ENCODE results near the gene ATP11C. TPM values are rescaled to one million over a fixed set of nuclear protein-coding genes. Genes with fewer than 3 reads are reported as not detected.
A peak's percentile ranks its signal among the peaks of the same experiment; 100 is the strongest.

The ATP11C gene
- total and polyA plus RNA-seq, 2 experiments from 2014 or later, result 44.0 to 90.7 TPM

DNA sequence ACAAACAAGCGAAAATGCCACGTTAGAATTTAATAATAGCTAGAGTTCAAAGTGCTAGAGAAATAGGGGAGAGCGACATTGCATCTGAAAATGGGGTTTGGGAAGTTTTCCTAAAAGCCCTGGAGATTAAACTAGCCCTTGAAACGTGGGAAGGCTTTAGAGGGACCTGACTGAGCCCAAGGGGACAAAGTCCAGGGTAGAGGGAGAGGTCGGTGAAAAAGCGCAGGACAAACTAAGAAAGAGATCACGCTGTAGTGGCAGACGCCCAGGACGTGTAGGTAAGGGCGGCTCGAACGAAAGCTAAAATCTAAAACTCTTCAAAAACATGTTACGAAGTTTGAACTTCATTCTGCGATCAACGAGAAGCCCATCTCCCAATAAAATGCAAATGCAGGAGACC, 1.1 kb upstream of the ATP11C start:
- Mint-ChIP-seq H3K36me3 (ENCODE audit: low read depth) (no peaks in the 10 kb centered on the region), H3K4me1 (peaks cover 29% of the 10 kb centered on the region), H3K9me3 (no peaks in the 10 kb centered on the region), H3K27ac (peak overlapping the region; percentile 77), H3K4me3 (peak overlapping the region; percentile 83), H3K27me3 (ENCODE audit: insufficient read depth, low read depth, poor library complexity) (peaks cover 6% of the 10 kb centered on the region)
- no peaks in the 10 kb centered on the region for H3K36me3 ChIP-seq (ENCODE audit: insufficient read depth)
- DNase-seq (ENCODE audit: low spot score) (no peak), ATAC-seq (no peak)
- 0 out of 2 replicates have a peak, but pooled peaks cover 4% of the 10 kb centered on the region for H4K20me1 ChIP-seq (replicated peaks; ENCODE audit: insufficient read depth)
- H3K79me2 ChIP-seq (replicated peaks; ENCODE audit: insufficient read depth), result peaks cover 25% of the 10 kb centered on the region
- peaks cover 23% of the 10 kb centered on the region for H3K4me1 ChIP-seq (ENCODE audit: insufficient read depth)
- peak overlapping the region; percentile 88; the same call in 1 of the 2 replicates for H3K27ac ChIP-seq (ENCODE audit: low read depth)
- H3K4me3 ChIP-seq, result peak overlapping the region; percentile 71
- peaks cover 3% of the 10 kb centered on the region; the same call in 1 of the 2 replicates for H3K27me3 ChIP-seq (ENCODE audit: insufficient read depth)
- no peaks in the 10 kb centered on the region for H3F3A ChIP-seq (replicated peaks; ENCODE audit: low read depth)
- no peak for TF ChIP-seq POLR2AphosphoS5 (IDR thresholded peaks at IDR 0.05; ENCODE audit: low read depth)
- no peak for TF ChIP-seq ZNF114 (CRISPR knock-in tag; IDR thresholded peaks at IDR 0.05)
- TF ChIP-seq EZH2phosphoT487 (IDR thresholded peaks at IDR 0.05; ENCODE audit: unreplicated experiment), result no peak
- TF ChIP-seq, protein P1, sequence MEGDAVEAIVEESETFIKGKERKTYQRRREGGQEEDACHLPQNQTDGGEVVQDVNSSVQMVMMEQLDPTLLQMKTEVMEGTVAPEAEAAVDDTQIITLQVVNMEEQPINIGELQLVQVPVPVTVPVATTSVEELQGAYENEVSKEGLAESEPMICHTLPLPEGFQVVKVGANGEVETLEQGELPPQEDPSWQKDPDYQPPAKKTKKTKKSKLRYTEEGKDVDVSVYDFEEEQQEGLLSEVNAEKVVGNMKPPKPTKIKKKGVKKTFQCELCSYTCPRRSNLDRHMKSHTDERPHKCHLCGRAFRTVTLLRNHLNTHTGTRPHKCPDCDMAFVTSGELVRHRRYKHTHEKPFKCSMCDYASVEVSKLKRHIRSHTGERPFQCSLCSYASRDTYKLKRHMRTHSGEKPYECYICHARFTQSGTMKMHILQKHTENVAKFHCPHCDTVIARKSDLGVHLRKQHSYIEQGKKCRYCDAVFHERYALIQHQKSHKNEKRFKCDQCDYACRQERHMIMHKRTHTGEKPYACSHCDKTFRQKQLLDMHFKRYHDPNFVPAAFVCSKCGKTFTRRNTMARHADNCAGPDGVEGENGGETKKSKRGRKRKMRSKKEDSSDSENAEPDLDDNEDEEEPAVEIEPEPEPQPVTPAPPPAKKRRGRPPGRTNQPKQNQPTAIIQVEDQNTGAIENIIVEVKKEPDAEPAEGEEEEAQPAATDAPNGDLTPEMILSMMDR (conservative IDR thresholded peaks at IDR 0.05; ENCODE audit: low read depth in 2 of 2), result no peak
- no peak for TF ChIP-seq STAT1 (IDR thresholded peaks at IDR 0.05; ENCODE audit: unreplicated experiment)
- no peak for TF ChIP-seq CREB1 (CRISPR knock-in tag; IDR thresholded peaks at IDR 0.05; ENCODE audit: low read depth)
- TF ChIP-seq EZH2 (IDR thresholded peaks at IDR 0.05; ENCODE audit: low read depth, unreplicated experiment), result no peak
- TF ChIP-seq, protein P2, sequence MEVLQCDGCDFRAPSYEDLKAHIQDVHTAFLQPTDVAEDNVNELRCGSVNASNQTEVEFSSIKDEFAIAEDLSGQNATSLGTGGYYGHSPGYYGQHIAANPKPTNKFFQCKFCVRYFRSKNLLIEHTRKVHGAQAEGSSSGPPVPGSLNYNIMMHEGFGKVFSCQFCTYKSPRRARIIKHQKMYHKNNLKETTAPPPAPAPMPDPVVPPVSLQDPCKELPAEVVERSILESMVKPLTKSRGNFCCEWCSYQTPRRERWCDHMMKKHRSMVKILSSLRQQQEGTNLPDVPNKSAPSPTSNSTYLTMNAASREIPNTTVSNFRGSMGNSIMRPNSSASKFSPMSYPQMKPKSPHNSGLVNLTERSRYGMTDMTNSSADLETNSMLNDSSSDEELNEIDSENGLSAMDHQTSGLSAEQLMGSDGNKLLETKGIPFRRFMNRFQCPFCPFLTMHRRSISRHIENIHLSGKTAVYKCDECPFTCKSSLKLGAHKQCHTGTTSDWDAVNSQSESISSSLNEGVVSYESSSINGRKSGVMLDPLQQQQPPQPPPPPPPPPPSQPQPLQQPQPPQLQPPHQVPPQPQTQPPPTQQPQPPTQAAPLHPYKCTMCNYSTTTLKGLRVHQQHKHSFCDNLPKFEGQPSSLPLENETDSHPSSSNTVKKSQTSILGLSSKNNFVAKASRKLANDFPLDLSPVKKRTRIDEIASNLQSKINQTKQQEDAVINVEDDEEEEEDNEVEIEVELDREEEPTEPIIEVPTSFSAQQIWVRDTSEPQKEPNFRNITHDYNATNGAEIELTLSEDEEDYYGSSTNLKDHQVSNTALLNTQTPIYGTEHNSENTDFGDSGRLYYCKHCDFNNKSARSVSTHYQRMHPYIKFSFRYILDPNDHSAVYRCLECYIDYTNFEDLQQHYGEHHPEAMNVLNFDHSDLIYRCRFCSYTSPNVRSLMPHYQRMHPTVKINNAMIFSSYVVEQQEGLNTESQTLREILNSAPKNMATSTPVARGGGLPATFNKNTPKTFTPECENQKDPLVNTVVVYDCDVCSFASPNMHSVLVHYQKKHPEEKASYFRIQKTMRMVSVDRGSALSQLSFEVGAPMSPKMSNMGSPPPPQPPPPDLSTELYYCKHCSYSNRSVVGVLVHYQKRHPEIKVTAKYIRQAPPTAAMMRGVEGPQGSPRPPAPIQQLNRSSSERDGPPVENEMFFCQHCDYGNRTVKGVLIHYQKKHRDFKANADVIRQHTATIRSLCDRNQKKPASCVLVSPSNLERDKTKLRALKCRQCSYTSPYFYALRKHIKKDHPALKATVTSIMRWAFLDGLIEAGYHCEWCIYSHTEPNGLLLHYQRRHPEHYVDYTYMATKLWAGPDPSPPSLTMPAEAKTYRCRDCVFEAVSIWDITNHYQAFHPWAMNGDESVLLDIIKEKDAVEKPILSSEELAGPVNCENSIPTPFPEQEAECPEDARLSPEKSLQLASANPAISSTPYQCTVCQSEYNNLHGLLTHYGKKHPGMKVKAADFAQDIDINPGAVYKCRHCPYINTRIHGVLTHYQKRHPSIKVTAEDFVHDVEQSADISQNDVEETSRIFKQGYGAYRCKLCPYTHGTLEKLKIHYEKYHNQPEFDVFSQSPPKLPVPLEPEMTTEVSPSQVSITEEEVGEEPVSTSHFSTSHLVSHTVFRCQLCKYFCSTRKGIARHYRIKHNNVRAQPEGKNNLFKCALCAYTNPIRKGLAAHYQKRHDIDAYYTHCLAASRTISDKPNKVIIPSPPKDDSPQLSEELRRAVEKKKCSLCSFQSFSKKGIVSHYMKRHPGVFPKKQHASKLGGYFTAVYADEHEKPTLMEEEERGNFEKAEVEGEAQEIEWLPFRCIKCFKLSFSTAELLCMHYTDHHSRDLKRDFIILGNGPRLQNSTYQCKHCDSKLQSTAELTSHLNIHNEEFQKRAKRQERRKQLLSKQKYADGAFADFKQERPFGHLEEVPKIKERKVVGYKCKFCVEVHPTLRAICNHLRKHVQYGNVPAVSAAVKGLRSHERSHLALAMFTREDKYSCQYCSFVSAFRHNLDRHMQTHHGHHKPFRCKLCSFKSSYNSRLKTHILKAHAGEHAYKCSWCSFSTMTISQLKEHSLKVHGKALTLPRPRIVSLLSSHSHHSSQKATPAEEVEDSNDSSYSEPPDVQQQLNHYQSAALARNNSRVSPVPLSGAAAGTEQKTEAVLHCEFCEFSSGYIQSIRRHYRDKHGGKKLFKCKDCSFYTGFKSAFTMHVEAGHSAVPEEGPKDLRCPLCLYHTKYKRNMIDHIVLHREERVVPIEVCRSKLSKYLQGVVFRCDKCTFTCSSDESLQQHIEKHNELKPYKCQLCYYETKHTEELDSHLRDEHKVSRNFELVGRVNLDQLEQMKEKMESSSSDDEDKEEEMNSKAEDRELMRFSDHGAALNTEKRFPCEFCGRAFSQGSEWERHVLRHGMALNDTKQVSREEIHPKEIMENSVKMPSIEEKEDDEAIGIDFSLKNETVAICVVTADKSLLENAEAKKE (CRISPR knock-in tag; IDR thresholded peaks at IDR 0.05), result no peak
- TF ChIP-seq, protein P3, sequence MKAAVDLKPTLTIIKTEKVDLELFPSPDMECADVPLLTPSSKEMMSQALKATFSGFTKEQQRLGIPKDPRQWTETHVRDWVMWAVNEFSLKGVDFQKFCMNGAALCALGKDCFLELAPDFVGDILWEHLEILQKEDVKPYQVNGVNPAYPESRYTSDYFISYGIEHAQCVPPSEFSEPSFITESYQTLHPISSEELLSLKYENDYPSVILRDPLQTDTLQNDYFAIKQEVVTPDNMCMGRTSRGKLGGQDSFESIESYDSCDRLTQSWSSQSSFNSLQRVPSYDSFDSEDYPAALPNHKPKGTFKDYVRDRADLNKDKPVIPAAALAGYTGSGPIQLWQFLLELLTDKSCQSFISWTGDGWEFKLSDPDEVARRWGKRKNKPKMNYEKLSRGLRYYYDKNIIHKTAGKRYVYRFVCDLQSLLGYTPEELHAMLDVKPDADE (IDR thresholded peaks at IDR 0.05), result no peak
- TF ChIP-seq ZNF331 (CRISPR knock-in tag; IDR thresholded peaks at IDR 0.05; ENCODE audit: low read depth), result no peak
- TF ChIP-seq, protein P4, sequence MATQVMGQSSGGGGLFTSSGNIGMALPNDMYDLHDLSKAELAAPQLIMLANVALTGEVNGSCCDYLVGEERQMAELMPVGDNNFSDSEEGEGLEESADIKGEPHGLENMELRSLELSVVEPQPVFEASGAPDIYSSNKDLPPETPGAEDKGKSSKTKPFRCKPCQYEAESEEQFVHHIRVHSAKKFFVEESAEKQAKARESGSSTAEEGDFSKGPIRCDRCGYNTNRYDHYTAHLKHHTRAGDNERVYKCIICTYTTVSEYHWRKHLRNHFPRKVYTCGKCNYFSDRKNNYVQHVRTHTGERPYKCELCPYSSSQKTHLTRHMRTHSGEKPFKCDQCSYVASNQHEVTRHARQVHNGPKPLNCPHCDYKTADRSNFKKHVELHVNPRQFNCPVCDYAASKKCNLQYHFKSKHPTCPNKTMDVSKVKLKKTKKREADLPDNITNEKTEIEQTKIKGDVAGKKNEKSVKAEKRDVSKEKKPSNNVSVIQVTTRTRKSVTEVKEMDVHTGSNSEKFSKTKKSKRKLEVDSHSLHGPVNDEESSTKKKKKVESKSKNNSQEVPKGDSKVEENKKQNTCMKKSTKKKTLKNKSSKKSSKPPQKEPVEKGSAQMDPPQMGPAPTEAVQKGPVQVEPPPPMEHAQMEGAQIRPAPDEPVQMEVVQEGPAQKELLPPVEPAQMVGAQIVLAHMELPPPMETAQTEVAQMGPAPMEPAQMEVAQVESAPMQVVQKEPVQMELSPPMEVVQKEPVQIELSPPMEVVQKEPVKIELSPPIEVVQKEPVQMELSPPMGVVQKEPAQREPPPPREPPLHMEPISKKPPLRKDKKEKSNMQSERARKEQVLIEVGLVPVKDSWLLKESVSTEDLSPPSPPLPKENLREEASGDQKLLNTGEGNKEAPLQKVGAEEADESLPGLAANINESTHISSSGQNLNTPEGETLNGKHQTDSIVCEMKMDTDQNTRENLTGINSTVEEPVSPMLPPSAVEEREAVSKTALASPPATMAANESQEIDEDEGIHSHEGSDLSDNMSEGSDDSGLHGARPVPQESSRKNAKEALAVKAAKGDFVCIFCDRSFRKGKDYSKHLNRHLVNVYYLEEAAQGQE (IDR thresholded peaks at IDR 0.05; ENCODE audit: unreplicated experiment), result no peak
- no peak for TF ChIP-seq NANOG (IDR thresholded peaks at IDR 0.05; ENCODE audit: borderline replicate concordance)
- TF ChIP-seq JUNB (IDR thresholded peaks at IDR 0.05; ENCODE audit: unreplicated experiment), result no peak
- peak overlapping the region; percentile 82 for H3K4me2 ChIP-seq
- no peaks in the 10 kb centered on the region for H3K9me2 ChIP-seq (ENCODE audit: insufficient read depth)
- H2AFZ ChIP-seq, result peak overlapping the region; percentile 72

Data from GM23338 (cell line).